ENCODE results near the gene SNAP25.

DNA sequence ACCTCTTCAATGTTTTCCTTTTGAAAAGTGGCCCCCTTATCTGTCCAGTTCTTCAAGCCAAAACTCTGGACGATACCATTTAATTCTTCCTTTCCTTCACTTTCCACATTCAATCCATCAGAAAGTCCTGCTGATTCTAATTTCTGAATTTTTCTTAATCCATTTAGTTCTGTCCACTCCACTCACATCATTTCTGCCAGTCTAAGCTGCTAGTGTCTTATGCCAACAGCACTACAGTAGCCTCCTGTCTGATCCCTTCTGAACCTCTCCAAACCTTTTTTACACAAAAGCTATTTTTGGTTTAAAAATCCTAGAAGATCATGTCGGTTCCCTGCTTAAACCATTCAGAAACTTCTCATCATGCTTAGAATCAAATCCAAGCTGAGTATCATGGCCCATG lies 24.5 kb upstream of the SNAP25 start:
- TF ChIP-seq POLR2A (IDR thresholded peaks at IDR 0.05; ENCODE audit: low read length) (no peak), GATA1 (IDR thresholded peaks at IDR 0.05; ENCODE audit: low read depth, low read length) (no peak)

Data from erythroblast (primary cell).